Upper lobe of right lung (tissue), 1 donor: ENCODE data around the gene STK10. TPM values are rescaled to one million over a fixed set of nuclear protein-coding genes. Genes with fewer than 3 reads are reported as not detected.

ENCODE experiments used
- ATAC-seq: fragments of 200-7000 bp; cut with Tn5 transposase; one replicate; pipeline ENCODE4 v1.9.1; 2020; ENCODE audit warnings: mild to moderate bottlenecking, moderate library complexity
- DNase-seq: peaks from one replicate; pipeline ENCODE4 v3.0.0-alpha.2; 2020
- H3K27ac ChIP-seq: fragments of 200-600 bp; one replicate; pipeline ENCODE4 v1.8.0; 2022
- H3K27me3 ChIP-seq: fragments of 200-600 bp; one replicate; pipeline ENCODE4 v1.8.0; 2022; ENCODE audit warnings: mild to moderate bottlenecking
- H3K36me3 ChIP-seq: fragments of 200-600 bp; one replicate; pipeline ENCODE4 v1.8.0; 2022
- H3K4me1 ChIP-seq: fragments of 200-600 bp; one replicate; pipeline ENCODE4 v1.8.0; 2022
- H3K4me3 ChIP-seq: fragments of 200-600 bp; one replicate; pipeline ENCODE4 v1.8.0; 2022; ENCODE audit warnings: mild to moderate bottlenecking
- H3K9me3 ChIP-seq: fragments of 200-600 bp; one replicate; pipeline ENCODE4 v1.8.0; 2022
- intact Hi-C: fragments of 100-400 bp; cut with DNase I; formaldehyde crosslinking; loops from one replicate; pipeline ENCODE4 v1.11.0; 2022
- total RNA-seq: library from RNA; stranded (reverse); fragmentation: NEBNext Ultra II Directional; extraction: Animal tissue kit (Norgen Biotek cat#: 25700); gene quantifications from one replicate; pipeline ENCODE4 v1.2.1, GENCODE V29; 2021
- TF ChIP-seq, protein P1 (sequence below): fragments of 200-600 bp; IDR thresholded peaks from one replicate; pipeline ENCODE4 v1.8.0; 2022; ENCODE audit warnings: antibody characterized with exemption
- donor health status: DM: no; HTN: yes; CAD: no; lungs with severe emphysema.

The STK10 gene
- total RNA-seq, 1 donor from 2014 or later = 56.9 TPM

DNA sequence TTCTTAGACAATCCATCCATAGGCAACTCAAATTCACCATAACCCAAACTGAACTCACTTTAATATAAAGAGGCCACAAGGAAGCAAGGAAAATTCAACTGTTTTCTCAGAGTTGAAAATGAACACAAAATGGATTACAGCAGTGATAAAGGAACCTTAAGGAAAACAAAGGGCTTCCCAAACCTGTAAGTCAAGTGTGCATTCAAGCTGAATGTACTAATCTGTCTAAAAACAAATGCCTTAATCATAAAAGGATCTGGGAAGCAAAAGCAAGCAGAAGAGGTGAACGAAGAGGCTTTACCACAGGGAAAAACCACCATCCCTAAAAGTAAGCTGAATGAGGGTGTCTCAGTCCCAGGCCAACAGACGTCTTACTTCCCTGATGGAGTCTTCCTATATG, 195.2 kb downstream of the STK10 start:
- DNase-seq (no peak), ATAC-seq (no peak)
- Histone ChIP-seq H3K36me3 (peaks cover 6% of the 10 kb centered on the region), H3K4me3 (no peak overlapping the region), H3K4me1 (peaks cover 27% of the 10 kb centered on the region), H3K9me3 (no peaks in the 10 kb centered on the region), H3K27ac (no peak overlapping the region), H3K27me3 (no peaks in the 10 kb centered on the region)
- TF ChIP-seq, protein P1, sequence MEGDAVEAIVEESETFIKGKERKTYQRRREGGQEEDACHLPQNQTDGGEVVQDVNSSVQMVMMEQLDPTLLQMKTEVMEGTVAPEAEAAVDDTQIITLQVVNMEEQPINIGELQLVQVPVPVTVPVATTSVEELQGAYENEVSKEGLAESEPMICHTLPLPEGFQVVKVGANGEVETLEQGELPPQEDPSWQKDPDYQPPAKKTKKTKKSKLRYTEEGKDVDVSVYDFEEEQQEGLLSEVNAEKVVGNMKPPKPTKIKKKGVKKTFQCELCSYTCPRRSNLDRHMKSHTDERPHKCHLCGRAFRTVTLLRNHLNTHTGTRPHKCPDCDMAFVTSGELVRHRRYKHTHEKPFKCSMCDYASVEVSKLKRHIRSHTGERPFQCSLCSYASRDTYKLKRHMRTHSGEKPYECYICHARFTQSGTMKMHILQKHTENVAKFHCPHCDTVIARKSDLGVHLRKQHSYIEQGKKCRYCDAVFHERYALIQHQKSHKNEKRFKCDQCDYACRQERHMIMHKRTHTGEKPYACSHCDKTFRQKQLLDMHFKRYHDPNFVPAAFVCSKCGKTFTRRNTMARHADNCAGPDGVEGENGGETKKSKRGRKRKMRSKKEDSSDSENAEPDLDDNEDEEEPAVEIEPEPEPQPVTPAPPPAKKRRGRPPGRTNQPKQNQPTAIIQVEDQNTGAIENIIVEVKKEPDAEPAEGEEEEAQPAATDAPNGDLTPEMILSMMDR = no peak
- intact Hi-C loops = no loop called here

DNA sequence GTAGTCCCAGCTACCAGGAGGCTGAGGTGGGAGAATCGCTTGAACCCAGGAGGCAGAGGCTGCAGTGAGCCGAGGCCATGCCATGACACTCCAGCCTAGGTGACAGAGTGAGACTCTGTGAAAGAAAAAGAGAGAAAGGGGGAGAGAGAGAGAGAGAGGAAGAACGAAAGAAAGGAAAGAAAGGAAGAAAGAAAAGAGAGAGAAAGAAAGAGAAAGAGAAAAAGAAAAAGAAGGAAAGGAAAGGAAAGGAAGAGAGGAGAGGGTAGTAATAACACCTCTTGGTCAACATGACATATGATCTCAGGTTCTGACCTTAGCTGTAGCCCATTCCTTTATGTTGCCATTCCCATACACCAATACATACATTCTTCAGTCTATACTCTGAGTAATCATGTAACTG, 195.7 kb downstream of the STK10 start:
- H3K4me3 ChIP-seq = no peak overlapping the region
- no peak for ATAC-seq
- peaks cover 27% of the 10 kb centered on the region for H3K4me1 ChIP-seq
- no peaks in the 10 kb centered on the region for H3K27me3 ChIP-seq
- DNase-seq = no peak
- TF ChIP-seq, protein P1 = no peak
- no peak overlapping the region for H3K27ac ChIP-seq
- H3K9me3 ChIP-seq = no peaks in the 10 kb centered on the region
- peaks cover 6% of the 10 kb centered on the region for H3K36me3 ChIP-seq
- intact Hi-C loops = no loop called here

Other genes starting within 250 kb of the STK10 start
- 61.8 TPM for gene FBXW11, start 181.6 kb downstream of the STK10 start, total RNA-seq
- gene EFCAB9, start 5.9 kb upstream of the STK10 start, total RNA-seq = not detected
- 18.8 TPM for gene UBTD2, start 95.5 kb upstream of the STK10 start, total RNA-seq